Stimulated activated CD8-positive, alpha-beta memory T cell treated with anti-CD3 and anti-CD28 coated beads, Interleukin-7, amount 100 ng/mL, for 1 hour (primary cell): Measurements from ENCODE around the gene TGM3.

Experiments
- DNase-seq, 2 donors: peaks; one replicate each; pipeline ENCODE4 v3.0.0-alpha.2; 2020; ENCODE audit warnings: low read depth in 2 of 2

The TGM3 gene

DNA sequence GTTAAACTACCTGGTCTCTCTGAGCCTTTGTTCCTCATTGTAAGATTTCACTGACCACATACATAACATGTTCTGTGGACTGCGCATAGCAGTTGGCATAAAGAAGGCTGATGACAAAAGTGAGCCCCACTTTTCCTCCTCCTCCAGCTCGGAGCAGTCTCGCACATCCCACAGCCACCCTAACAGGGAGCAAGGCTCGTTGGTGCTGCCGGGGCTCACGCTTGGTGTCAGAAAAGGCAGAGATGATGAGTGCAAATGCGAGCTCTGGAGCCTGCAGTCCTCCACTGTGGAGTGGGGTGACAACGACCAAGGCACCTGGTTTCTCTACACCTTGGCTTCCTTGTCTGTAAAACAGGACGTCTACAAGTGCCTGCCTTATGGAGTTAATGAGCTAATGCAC lies 9.7 kb downstream of the TGM3 start:
- no peak for DNase-seq

DNA sequence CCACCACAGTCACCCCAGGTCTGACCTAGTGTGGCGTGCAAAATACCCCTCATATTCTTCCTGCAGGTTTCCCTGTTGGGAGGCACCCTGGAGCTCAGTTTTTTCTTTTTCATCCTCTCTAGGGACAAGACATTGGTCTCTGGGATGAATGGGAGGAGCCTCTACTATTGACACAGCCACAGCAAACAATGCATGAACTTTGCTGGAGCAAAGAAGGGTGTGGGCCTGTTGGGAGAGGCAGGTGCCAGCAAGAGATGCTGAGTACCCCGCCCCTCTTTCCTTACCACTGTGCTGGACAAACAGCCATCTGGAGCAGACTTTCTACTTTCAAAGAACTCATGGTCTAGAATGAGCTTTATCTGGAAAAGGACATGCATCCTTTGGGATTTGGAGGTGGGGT lies 10.1 kb downstream of the TGM3 start:
- DNase-seq: no peak

DNA sequence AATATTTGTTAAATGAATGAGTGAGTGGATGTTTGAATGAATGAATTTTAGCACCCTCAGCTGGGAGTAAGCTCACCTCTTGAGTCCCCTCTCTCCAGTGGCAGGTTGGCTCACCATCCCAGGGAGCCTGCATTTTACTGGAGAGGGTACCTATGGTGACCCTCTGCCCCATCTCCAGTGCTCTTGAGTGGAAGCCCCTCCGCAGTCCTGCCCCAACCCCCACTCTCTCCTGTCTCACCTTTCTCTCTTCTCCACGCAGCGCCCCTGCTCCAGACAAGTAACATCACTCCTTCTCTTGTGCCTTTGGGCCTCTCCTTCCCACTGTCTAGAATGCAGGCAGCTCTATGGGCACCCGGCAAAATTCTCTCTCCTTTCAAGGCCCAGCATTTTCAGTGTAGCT lies 11.3 kb downstream of the TGM3 start:
- no peak for DNase-seq

DNA sequence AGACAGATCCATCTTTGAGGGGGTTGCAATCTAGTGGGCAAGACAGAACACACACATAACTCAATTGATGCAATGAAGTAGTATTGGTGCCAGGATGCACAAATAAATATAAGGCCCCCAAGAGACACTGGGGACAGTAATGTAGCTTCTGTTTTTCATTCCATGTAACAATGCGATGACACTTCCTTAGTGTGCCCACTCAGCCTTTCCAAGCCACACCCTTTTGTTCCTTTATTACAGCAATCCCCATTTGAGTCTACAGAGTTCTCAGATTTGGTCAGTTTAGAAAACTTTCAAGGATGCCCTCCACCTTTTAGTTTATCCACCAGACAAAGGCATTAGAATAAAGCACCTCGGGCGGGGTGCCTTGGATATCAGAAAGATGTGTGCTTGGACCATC lies 15.5 kb downstream of the TGM3 start:
- DNase-seq: no peak

DNA sequence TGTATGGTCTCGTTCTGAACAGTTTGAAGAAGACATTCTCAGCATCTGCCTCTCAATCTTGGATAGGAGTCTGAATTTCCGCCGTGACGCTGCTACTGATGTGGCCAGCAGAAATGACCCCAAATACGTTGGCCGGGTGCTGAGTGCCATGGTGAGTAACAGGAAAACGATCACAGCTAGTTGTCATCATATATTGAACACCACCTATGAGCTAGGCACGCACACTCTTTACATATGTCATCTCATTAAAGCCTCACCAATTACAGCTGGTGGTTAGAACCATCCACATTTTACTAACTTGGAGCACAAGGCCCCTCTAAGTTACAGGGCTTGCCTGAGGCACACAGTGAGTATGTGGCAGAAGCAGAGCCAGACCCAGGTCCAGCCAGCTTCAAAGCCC lies 17.1 kb downstream of the TGM3 start:
- DNase-seq: no peak

DNA sequence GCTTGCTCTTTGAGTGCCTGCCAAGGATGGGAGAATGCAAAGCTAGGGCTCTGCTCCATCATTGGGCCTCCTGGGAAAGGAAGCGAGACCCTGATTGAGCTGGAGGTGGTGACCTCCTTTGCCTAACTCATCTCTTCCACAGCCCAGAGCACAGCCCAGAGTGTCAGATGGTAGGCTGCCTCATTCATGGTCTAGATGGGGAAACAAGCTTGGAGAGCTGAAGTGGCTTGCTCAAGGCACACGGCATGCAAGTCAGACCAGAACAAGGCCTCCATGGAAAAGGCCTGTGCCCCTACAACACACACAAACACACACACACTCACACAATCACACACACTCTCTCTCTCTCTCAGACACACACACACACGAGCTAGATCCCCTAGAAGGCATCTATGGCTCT lies 17.5 kb downstream of the TGM3 start:
- DNase-seq: no peak

DNA sequence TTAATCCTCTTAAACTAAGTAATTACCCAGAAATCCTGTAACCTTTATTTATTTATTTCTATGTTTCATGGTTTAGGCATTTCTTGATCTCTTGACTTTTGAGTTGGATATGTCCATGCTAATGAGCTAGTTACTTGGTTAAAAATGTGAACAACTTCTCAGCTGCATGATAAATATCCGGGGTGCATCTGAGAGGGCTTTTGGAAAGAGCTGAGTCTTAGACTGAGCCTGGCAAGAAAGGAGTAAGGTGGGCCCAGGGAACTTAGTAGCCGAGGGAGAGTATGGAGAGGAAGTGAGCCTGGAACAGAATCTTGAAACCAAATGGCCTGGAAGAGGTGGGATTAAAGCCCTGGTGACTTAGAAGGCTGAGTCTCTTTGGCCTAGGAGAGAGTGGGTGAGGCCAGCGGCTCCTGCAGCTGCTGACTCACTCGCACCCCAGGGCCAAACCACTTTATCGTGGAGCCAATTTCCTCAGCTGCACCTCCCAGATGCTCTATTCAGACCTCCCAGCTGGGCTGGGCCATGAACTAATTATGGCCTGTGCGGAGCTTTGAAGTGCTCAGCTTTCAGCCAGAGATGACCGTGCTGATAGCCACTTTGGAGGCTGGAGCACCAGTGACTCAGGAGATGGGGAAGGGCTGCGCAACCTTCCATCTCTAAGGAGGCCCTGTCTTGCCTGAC lies 19.1 kb downstream of the TGM3 start:
- no peak for DNase-seq

DNA sequence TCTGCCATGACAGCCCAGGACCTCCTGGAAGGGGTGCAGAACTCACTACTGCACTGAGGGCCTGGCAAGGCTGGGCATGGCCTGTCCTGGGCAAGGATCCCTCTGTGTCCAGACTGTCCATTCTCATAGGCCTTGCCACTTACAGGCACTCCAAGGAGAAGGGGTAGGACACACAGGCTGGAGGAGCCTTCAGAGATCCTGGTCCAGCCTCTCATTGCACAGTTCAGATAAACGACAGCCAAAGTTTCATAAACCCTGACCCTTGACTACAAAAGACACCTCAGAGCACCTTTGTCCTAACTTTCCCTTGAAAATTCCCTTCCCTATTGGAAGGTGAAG lies 19.6 kb downstream of the TGM3 start:
- DNase-seq: no peak

DNA sequence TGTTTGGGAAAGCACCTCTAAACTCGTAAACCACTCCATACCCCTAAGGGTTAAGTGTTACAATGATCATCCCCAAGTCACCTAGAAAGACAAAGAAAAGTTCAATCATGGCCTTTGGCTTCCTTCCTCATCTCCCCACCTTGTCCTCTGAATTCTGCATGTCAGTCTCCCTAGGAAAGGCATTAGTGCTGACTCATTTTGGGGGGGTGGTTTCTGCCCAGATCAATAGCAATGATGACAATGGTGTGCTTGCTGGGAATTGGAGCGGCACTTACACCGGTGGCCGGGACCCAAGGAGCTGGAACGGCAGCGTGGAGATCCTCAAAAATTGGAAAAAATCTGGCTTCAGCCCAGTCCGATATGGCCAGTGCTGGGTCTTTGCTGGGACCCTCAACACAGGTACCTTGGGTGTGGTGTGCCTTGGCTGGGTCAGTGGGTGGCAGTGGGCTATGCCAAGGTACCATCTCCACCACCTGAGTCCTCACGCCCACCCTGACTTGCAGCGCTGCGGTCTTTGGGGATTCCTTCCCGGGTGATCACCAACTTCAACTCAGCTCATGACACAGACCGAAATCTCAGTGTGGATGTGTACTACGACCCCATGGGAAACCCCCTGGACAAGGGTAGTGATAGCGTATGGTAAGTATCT lies 21.2 kb downstream of the TGM3 start:
- DNase-seq: no peak

DNA sequence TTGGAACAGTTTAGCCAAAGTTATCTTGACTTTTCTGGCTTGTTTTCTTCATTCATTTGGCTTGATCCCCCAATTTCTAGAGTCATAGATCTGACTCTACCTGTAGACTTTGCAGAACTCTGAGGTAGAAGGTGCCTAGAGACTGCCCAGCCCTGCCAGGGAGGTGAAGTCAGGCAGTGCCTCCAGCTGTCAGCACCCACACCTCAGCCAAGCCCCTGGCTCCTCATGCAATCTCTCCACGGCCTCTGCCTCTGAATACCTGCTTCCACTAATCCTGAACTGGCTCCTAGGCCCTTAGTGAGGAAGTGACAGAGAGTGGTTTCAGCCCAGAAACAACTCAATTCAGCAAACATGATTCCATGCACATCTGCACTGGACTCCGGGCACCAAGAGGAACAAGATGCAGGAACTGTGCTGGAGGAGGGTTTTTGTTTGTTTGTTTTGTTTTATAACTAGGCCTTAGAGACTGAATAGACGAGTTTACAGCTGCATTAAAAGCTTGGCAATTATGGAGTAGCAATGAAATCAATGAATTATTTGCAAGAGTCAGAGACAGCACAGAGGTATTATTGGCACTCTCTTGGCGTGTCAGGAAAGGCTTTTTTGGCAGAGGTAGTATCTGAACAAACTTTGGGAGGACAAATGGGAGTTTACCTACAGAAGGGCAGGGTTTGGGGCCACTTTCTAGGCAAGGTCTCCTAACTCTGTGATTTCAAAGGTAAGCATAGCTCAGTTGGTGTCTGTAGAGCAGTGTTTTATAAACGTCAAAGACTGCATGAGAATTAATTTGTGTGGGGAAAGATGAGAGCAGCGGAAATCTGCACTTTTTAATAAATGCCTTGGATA lies 25.2 kb downstream of the TGM3 start:
- no peak for DNase-seq

DNA sequence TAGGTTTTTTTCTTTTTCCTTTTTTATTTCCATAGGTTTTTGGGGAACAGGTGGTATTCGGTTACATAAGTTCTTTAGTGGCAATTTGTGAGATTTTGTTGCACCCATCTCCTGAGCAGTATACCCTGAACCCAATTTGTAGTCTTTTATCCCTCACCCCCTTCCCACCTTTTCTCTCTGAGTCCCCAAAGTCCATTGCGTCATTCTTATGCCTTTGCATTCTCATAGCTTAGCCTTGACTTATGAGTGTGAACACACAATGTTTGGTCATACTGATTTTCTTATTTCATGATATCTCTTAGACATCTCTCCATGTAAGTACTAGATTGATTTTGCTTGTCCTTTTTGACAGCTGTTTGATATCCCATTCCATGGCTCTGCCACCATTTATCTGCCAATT lies 27.2 kb downstream of the TGM3 start:
- no peak for DNase-seq

DNA sequence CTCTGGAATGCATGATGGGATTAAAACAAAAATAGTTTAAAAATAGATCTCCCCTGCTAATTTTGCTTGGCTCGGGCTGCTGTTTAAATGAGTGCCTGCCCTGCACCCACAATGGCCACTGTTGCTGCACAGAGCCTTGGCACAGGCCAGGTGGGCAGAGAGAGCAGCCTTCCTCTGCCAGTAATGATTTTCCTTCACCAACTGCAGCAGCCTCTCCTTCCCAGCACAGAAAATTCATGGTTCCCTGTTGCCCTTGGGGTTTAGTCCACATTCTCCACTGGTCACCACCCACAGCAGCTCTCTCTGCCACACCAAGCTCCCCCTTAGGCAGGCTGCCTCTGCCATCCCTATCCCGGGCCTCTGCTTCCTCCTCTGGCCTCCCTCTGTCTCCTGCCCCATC lies 30.2 kb downstream of the TGM3 start:
- DNase-seq: no peak

DNA sequence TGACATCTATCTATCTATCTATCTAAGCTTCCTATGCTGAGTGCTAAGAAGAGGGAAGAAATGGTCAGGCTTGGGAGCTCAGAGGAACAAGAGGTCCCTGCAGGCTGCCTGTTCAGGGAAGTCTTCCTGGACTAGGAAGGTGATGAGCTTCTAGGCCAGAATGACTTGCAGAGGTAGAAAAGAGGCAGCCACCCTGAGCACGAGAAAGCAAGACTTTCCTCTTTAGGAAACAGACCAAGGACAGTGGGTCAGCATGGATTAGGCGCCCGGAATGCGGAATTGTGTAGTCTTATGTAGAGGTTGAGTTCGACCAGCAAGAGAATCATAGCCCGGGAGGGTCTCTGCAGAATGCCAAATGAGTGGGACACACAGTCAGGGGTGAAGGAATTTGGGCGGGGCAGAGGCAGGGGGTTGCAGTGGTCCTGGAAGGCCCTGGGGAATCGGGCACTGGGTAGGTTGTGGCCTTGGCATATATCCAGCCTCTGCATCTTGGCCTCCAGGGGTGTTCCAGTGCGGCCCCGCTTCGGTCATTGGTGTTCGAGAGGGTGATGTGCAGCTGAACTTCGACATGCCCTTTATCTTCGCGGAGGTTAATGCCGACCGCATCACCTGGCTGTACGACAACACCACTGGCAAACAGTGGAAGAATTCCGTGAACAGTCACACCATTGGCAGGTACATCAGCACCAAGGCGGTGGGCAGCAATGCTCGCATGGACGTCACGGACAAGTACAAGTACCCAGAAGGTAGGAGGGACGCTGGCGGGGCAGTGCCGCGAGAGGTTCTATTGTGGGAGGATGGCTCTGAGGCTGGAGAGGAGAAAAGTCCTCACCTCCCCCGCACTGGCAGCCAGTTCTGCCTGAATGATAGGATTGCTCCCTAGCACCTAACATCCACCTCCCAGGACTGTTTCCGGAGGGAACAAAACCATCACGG lies 32.1 kb downstream of the TGM3 start:
- DNase-seq: no peak

DNA sequence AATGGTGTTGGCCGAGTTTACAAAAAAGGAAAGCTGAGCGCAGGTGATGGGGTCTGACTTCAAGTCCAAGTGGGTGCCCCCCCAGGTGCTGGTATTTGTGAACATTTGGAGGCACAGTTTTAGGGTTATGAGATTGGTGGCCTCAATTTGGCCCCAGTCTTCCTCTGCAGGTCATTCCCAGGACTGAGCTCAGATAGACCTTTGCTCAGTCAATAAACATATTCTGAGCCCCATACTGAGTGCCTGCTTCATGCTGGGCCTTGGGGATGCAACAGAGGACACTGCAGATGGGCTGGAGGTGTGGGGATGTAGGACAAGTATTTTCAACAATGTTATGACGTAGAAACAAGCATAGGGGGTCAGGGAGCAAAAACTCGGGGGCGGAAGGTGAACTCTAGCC lies 33.5 kb downstream of the TGM3 start:
- no peak for DNase-seq

DNA sequence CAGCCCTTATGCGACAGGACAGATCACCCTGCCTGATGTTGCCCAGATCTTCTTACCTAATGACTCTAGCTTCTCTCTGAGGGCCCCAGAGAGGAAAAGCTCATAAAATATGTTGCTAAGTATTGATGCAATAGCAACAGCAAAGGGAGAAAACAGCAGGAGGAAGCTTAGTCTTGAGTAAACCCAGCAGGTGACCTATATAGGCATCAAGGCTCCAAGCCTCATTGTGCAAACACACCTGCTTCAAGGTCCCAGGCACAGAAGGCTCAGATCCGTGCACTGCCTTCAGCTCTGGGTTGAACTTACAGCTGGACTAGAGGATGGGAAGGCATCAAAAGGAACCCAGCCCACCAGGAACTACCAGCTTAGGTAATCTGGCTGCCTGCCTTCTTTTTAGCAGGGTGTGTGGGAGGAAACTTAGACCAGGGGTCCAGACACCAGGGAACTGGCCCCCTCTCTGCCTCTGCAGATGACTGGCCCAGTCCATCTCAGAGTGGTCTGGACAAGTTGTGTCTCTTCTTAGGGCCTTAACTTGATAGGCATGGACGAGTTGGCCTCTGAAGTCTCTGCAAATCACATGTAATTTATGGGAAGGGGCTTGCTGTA lies 34.4 kb downstream of the TGM3 start:
- DNase-seq: no peak

DNA sequence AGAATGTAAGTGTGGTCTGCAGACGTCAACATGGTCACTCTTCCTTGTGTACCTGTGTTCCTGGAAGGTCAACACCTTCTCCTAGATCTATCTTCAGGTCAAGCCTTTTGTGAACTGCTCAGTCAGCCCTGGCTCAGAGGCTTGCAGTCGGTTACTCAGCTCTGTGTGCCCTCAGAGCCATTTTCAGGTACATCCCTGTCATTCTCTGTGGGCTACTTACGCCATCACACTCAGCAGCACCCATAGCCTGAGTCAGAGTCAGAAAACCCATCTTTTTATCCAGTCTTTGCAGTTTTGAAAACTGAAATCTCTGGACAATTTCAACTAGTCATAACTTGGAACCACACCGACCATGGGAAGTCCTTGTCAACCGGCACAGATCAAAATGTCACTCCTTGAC lies 35.3 kb downstream of the TGM3 start:
- DNase-seq: no peak

DNA sequence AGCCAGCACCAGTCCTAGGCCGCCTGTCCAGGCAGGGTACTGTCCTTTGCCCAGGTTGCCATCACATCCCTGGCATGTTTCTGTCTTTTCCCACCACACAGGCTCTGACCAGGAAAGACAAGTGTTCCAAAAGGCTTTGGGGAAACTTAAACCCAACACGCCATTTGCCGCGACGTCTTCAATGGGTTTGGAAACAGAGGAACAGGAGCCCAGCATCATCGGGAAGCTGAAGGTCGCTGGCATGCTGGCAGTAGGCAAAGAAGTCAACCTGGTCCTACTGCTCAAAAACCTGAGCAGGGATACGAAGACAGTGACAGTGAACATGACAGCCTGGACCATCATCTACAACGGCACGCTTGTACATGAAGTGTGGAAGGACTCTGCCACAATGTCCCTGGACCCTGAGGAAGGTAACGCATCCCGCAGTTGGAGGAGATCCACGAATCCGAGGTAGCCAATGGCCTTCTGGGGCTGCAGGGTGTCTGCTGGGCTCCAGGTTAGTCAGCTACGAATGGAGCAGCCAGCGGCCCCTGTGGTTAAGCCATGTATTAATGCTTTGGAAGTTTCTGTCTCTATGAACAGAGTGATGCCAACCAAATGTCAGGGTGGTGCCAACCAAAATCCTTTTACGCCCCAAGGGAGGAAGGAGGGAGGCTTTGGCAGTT lies 36.2 kb downstream of the TGM3 start:
- DNase-seq: no peak

DNA sequence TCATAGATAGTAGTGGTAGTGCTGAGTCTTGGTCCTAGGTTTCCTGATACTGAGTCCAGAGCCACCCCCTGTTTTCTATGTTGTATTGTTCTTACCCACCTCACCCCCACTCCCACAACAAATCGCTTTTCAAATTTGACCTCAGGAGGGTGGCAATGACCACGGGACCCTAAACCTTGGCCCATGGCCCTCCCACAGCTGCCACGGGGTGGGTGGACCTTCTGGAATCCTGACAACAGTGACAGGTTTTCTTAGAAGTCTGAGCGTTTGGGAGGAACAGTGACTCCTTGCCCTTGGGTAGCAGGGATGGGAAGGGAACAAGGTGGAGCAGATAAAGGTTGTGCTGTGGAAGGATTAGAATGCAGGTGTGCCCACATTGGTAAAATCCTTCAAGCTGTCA lies 36.9 kb downstream of the TGM3 start:
- DNase-seq: no peak

DNA sequence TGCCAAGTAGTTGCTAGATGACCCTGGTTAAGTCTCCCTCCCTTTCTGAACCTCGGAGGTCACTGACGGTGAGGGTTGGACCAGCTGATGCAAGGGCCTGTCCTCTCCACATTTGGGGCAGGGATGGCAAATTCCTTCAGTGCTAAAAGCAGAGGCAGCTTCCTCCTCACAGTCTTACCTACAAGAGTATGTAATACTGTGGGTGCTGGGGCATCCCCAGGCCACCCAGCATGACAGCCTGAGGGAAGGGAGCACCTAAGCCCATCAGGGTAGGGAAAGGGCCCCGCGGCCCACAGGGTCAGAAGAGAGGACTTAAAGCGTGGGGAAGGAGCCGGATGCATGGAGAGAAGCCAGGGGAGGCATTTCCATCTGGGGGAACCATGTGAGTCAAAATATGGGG lies 38.0 kb downstream of the TGM3 start:
- DNase-seq: no peak

DNA sequence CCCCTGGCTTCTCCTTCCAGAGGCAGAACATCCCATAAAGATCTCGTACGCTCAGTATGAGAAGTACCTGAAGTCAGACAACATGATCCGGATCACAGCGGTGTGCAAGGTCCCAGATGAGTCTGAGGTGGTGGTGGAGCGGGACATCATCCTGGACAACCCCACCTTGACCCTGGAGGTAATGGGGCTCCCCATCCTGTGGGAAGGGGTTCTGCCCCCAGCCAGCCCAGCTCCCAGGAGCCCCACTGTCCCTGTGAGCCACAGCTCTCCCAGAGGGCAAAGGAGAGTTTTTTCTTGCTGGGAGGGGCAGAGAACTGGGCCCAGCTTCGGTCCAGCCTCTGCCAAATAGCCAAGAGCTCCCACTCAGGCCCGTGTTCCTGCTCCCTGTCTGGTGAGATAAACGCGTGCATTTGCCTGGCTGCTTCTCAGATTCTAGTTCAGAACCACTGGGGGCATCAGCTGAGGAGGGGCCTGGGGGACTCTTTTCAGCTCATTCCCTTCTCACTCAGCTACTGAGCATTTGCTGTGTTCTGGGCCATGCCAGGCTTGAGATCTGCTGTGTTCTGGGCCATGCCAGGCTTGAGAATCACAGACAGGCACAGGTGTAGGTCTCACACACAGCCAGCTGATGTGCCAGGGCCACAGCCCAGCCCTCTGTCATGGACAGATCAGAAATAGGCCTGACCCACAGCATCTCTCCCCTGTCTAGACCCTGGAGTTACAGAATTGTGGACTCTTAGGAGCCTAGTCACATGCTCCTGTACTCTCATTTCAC lies 39.5 kb downstream of the TGM3 start:
- no peak for DNase-seq
